ENCODE results near the gene ALKBH3. TPM values are rescaled to one million over a fixed set of nuclear protein-coding genes. Genes with fewer than 3 reads are reported as not detected.

Gene ALKBH3
- total and polyA plus RNA-seq, 4 experiments from 2014 or later = 34.1 to 49.8 (median 38.0) TPM

DNA sequence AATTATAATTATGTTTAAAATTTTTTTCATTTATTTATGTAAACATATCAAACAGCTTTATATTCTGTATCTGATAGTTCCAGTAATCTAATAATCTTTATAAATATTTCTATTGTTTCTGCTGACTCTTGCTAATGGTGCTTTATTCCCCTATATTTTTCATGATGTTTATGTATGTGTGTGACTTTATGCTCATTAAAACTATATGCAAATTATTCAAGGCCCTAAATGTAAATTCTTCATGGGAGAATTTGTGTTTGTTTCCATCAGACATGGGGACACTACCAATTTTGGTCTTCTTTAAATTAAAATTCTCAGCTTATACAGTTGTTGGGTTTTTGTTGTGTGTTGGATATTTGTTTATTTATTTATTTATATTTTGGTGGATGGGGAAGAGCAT, 13.7 kb upstream of the ALKBH3 start:
- ChIA-PET POLR2A (ENCODE audit: partially characterized antibody) (interaction anchor here (0.9 kb wide), 1 partner anchor 14 kb away, joined by 4 read pairs; the partner anchor contains the start of gene ALKBH3), CTCF (ENCODE audit: partially characterized antibody) (interaction anchor here (3.5 kb wide), 1 partner anchor 15 kb away, joined by 14 read pairs; no protein-coding TSS in a partner anchor)
- H3K4me1 ChIP-seq (ENCODE audit: insufficient read depth, low read length) = peaks cover 17% of the 10 kb centered on the region
- no peaks in the 10 kb centered on the region for H3K9me3 ChIP-seq (ENCODE audit: control insufficient read depth in 1 of 2, low read length in 2 of 2)
- H3K27ac ChIP-seq (ENCODE audit: low read depth, low read length) = no peak overlapping the region
- H3K36me3 Mint-ChIP-seq = no peaks in the 10 kb centered on the region
- H3K36me3 ChIP-seq (ENCODE audit: insufficient read depth, low read length) = no peaks in the 10 kb centered on the region
- DNase-seq = no peak
- H3K4me3 ChIP-seq (ENCODE audit: low read length in 2 of 2) = no peak overlapping the region
- peaks cover 11 to 23% (median 17%) of the 10 kb centered on the region in 4 donors for H3K4me1 Mint-ChIP-seq
- H3K27me3 Mint-ChIP-seq = peaks cover 5 to 15% of the 10 kb centered on the region in 2 donors
- intact Hi-C loops (cut with micrococcal nuclease) = loop anchor here (5.0 kb wide), 2 partner anchors 185 to 225 kb away; partner anchors contain the start of gene HSD17B12
- peaks cover 0 to 2% (median 0%) of the 10 kb centered on the region in 8 donors for H3K9me3 Mint-ChIP-seq
- no peak overlapping the region for H3K27ac Mint-ChIP-seq
- H3K27me3 ChIP-seq (ENCODE audit: insufficient read depth, low read length) = no peaks in the 10 kb centered on the region
- H3K4me3 Mint-ChIP-seq = no peak overlapping the region

- no peaks in the 10 kb centered on the region for H3K36me3 ChIP-seq (ENCODE audit: insufficient read depth, low read length)
- H3K27ac ChIP-seq (ENCODE audit: low read depth, low read length) = peak overlapping the region; percentile 40
- H3K4me1 ChIP-seq (ENCODE audit: insufficient read depth, low read length) = peaks cover 17% of the 10 kb centered on the region
- DNase-seq = peak; percentile 48 to 62 (median 54)
- Mint-ChIP-seq H3K4me3 (peak overlapping the region; percentile 44 to 79 (median 66)), H3K36me3 (no peaks in the 10 kb centered on the region), H3K4me1 (peaks cover 11 to 23% (median 17%) of the 10 kb centered on the region in 4 donors), H3K9me3 (peaks cover 0 to 2% (median 0%) of the 10 kb centered on the region in 8 donors), H3K27ac (peak overlapping the region; percentile 70 to 92 (median 83)), H3K27me3 (peaks cover 10 to 25% of the 10 kb centered on the region in 2 donors)
- intact Hi-C loops (cut with micrococcal nuclease) = loop anchor here (5.0 kb wide), 2 partner anchors 187 to 227 kb away; partner anchors contain the start of gene HSD17B12
- CTCF ChIA-PET (ENCODE audit: partially characterized antibody) = interaction anchor here (0.7 to 3.5 kb wide), 5 partner anchors 13 to 43 kb away, joined by 3 to 14 read pairs (median 4); no protein-coding TSS in a partner anchor
- peaks cover 6% of the 10 kb centered on the region for H3K27me3 ChIP-seq (ENCODE audit: insufficient read depth, low read length)
- POLR2A ChIA-PET (ENCODE audit: partially characterized antibody) = interaction anchor here (1.0 to 1.1 kb wide), 2 partner anchors 9 to 12 kb away, joined by 3 read pairs; partner anchors contain the start of gene ALKBH3
- no peaks in the 10 kb centered on the region for H3K9me3 ChIP-seq (ENCODE audit: control insufficient read depth in 1 of 2, low read length in 2 of 2)
- no peak overlapping the region for H3K4me3 ChIP-seq (ENCODE audit: low read length in 2 of 2)
Observed at GRCh38 chr11:43868852-43869567, 11.6 kb upstream of the ALKBH3 start.

DNA sequence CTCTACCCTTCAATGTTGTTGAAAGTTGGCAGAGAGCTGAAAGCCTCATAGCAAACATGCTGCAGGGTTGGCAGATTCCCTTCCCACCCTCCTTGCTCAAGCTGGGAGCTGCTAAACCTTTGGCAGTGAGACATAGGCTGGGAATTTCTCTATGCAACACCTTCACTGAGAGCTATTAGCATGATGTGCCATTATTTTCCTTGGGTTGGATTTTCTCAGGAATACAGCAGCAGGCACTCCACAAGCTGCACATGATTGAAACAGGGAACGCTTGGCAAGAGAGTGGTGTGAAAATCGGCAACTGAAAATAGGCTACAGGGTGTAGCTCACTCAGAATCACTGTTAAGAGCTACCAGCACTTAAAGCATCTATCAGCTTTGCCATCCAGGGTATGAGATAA, 9.6 kb upstream of the ALKBH3 start:
- Mint-ChIP-seq H3K4me3 (no peak overlapping the region), H3K27me3 (peaks cover 23 to 31% of the 10 kb centered on the region in 2 donors), H3K36me3 (no peaks in the 10 kb centered on the region), H3K4me1 (peaks cover 11 to 23% (median 17%) of the 10 kb centered on the region in 4 donors), H3K9me3 (peaks cover 0 to 2% (median 0%) of the 10 kb centered on the region in 8 donors), H3K27ac (no peak overlapping the region)
- no peak for DNase-seq
- ChIA-PET POLR2A (ENCODE audit: partially characterized antibody) (no interaction called here), CTCF (ENCODE audit: partially characterized antibody) (interaction anchor here (1.3 kb wide), 1 partner anchor 19 kb away, joined by 7 read pairs; no protein-coding TSS in a partner anchor)
- Histone ChIP-seq H3K36me3 (ENCODE audit: insufficient read depth, low read length) (no peaks in the 10 kb centered on the region), H3K9me3 (ENCODE audit: control insufficient read depth in 1 of 2, low read length in 2 of 2) (no peaks in the 10 kb centered on the region), H3K4me1 (ENCODE audit: insufficient read depth, low read length) (peaks cover 17% of the 10 kb centered on the region), H3K27ac (ENCODE audit: low read depth, low read length) (no peak overlapping the region), H3K27me3 (ENCODE audit: insufficient read depth, low read length) (peaks cover 6% of the 10 kb centered on the region), H3K4me3 (ENCODE audit: low read length in 2 of 2) (no peak overlapping the region)
- intact Hi-C loops (cut with micrococcal nuclease) = no loop called here

- intact Hi-C loops (cut with micrococcal nuclease) = no loop called here
- peaks cover 36% of the 10 kb centered on the region in 2 donors for H3K27me3 Mint-ChIP-seq
- CTCF ChIA-PET (ENCODE audit: partially characterized antibody) = interaction anchor here (1.2 kb wide), 1 partner anchor 21 kb away, joined by 3 read pairs; no protein-coding TSS in a partner anchor
- H3K27me3 ChIP-seq (ENCODE audit: insufficient read depth, low read length) = peaks cover 6% of the 10 kb centered on the region
- no peak overlapping the region for H3K4me3 ChIP-seq (ENCODE audit: low read length in 2 of 2)
- H3K36me3 Mint-ChIP-seq = no peaks in the 10 kb centered on the region
- no peak overlapping the region for H3K27ac Mint-ChIP-seq
- H3K4me1 Mint-ChIP-seq = peaks cover 11 to 18% (median 13%) of the 10 kb centered on the region in 4 donors
- H3K9me3 ChIP-seq (ENCODE audit: control insufficient read depth in 1 of 2, low read length in 2 of 2) = no peaks in the 10 kb centered on the region
- H3K4me1 ChIP-seq (ENCODE audit: insufficient read depth, low read length) = peaks cover 17% of the 10 kb centered on the region
- no peak for DNase-seq
- no peak overlapping the region for H3K27ac ChIP-seq (ENCODE audit: low read depth, low read length)
- no peaks in the 10 kb centered on the region for H3K36me3 ChIP-seq (ENCODE audit: insufficient read depth, low read length)
- POLR2A ChIA-PET (ENCODE audit: partially characterized antibody) = no interaction called here
- peaks cover 0 to 1% (median 0%) of the 10 kb centered on the region in 8 donors for H3K9me3 Mint-ChIP-seq
- H3K4me3 Mint-ChIP-seq = no peak overlapping the region
Observed at GRCh38 chr11:43872995-43873394, 7.6 kb upstream of the ALKBH3 start.

GRCh38 chr11:43874078-43874477, 6.6 kb upstream of the ALKBH3 start:
- H3K4me3 ChIP-seq (ENCODE audit: low read length in 2 of 2) = no peak overlapping the region
- ChIA-PET CTCF (ENCODE audit: partially characterized antibody) (interaction anchor here (1.4 kb wide), 1 partner anchor 16 kb away, joined by 3 read pairs; no protein-coding TSS in a partner anchor), POLR2A (ENCODE audit: partially characterized antibody) (no interaction called here)
- DNase-seq = no peak
- no peak overlapping the region for H3K27ac ChIP-seq (ENCODE audit: low read depth, low read length)
- H3K9me3 Mint-ChIP-seq = peaks cover 0 to 1% (median 0%) of the 10 kb centered on the region in 8 donors
- peaks cover 41 to 42% of the 10 kb centered on the region in 2 donors for H3K27me3 Mint-ChIP-seq
- H3K27me3 ChIP-seq (ENCODE audit: insufficient read depth, low read length) = peaks cover 12% of the 10 kb centered on the region
- H3K36me3 ChIP-seq (ENCODE audit: insufficient read depth, low read length) = no peaks in the 10 kb centered on the region
- intact Hi-C loops (cut with micrococcal nuclease) = no loop called here
- H3K9me3 ChIP-seq (ENCODE audit: control insufficient read depth in 1 of 2, low read length in 2 of 2) = no peaks in the 10 kb centered on the region
- no peaks in the 10 kb centered on the region for H3K36me3 Mint-ChIP-seq
- H3K4me1 Mint-ChIP-seq = peaks cover 5 to 8% (median 7%) of the 10 kb centered on the region in 4 donors
- peaks cover 7% of the 10 kb centered on the region for H3K4me1 ChIP-seq (ENCODE audit: insufficient read depth, low read length)
- H3K27ac Mint-ChIP-seq = no peak overlapping the region
- no peak overlapping the region for H3K4me3 Mint-ChIP-seq

- Mint-ChIP-seq H3K4me3 (no peak overlapping the region), H3K4me1 (peaks cover 0 to 2% (median under 1%) of the 10 kb centered on the region in 4 donors), H3K9me3 (peaks cover 0 to 2% (median 0%) of the 10 kb centered on the region in 8 donors), H3K27me3 (peaks cover 41 to 42% of the 10 kb centered on the region in 2 donors), H3K36me3 (no peaks in the 10 kb centered on the region), H3K27ac (no peak overlapping the region)
- Histone ChIP-seq H3K27me3 (ENCODE audit: insufficient read depth, low read length) (peaks cover 14% of the 10 kb centered on the region), H3K36me3 (ENCODE audit: insufficient read depth, low read length) (no peaks in the 10 kb centered on the region), H3K27ac (ENCODE audit: low read depth, low read length) (no peak overlapping the region), H3K4me3 (ENCODE audit: low read length in 2 of 2) (no peak overlapping the region), H3K4me1 (ENCODE audit: insufficient read depth, low read length) (peaks cover under 1% of the 10 kb centered on the region), H3K9me3 (ENCODE audit: control insufficient read depth in 1 of 2, low read length in 2 of 2) (no peaks in the 10 kb centered on the region)
- ChIA-PET POLR2A (ENCODE audit: partially characterized antibody) (no interaction called here), CTCF (ENCODE audit: partially characterized antibody) (interaction anchor here (1.4 kb wide), 1 partner anchor 15 kb away, joined by 3 read pairs; no protein-coding TSS in a partner anchor)
- intact Hi-C loops (cut with micrococcal nuclease) = no loop called here
- no peak for DNase-seq
Observed at GRCh38 chr11:43874738-43875137, 5.9 kb upstream of the ALKBH3 start.
